Fibroblast of skin of back (primary cell): ENCODE data around the gene ZBTB8OS. TPM values are rescaled to one million over a fixed set of nuclear protein-coding genes. Genes with fewer than 3 reads are reported as not detected.
"Not testable (repeated sequence)": the region's sequence is repeated elsewhere in the genome, so short reads cannot be mapped to it uniquely, and the experiment has no call there.

Experiments used
- DNase-seq: peaks from one replicate; pipeline ENCODE4 v3.0.0-alpha.2; 2013
- polyA plus RNA-seq, 2 experiments: library from polyadenylated mRNA; unstranded; fragments of 120-200 nt; gene quantifications; one replicate each; pipeline ENCODE4 v1.2.1, GENCODE V29; 2013; ENCODE audit not compliant: insufficient read length in 2 of 2

ZBTB8OS gene
- 40.3 TPM for polyA plus RNA-seq (2013, experiment 1 of 2; ENCODE audit: insufficient read length)
- 34.9 TPM for polyA plus RNA-seq (2013, experiment 2 of 2; ENCODE audit: insufficient read length)

DNA sequence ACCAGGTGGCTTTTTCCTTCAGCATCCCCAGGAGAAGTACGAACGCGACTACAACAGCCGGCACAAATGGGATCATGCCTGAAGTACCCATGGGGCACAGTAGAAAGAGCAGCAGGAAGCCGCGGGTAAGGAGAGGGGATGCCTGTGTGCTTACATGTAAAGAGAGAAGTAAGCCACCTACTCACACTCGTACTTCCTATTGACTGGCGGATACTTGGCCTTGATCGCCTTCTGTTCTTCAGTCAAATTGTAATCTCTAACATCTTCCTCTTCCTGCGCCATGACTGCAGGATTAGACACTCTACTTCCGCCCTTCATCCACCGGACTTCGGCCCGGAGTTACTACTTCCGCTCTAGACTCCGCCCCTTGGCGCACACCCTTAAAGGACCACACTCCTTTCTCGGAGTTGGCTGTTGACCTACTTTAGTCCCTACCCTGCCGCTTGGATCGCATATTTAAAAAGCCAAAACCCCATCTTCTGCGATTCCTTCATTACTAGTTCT lies at the start of gene ZBTB8OS:
TSS of gene ZBTB8OS (minus strand) at position 303 of the 504 bp plus-strand sequence. CDS start at position 282, 21 bp downstream.
- peak; percentile 94 for DNase-seq

DNA sequence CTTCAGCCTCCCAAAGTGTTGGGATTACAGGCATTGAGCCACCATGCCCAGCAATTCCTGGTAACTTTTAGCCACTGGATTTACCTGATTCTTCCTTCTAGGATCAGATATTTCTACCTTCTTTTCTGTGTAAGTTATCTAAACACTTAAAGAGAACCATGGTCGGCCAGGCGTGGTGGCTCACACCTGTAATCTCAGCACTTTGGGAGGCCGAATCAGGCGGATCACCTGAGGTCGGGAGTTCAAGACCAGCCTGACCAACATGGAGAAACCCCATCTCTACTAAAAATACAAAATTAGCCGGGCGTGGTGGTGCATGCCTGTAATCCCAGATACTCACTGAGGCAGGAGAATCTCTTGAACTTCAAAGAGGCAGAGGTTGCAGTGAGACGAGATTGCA lies 46.6 kb upstream of the ZBTB8OS start:
- DNase-seq = not testable (repeated sequence)

DNA sequence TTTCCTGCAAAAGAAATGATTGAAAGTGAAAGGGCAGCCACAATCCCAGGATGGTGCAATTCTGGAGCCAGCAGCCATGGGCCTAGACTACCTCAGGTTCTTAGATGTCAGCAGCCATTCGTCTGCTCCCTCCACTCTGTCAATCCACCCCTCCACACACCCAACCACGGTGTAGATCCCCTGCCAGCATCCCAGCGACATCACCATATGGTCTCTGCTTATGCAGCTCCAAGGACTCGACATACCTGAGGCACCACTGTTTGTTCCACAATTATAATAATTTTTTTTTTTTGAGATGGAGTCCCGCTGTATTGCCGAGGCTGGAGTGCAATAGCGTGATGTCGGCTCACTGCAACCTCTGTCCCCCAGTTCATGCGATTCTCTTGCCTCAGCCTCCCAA lies 45.7 kb upstream of the ZBTB8OS start:
- no peak for DNase-seq

GRCh38 chr1:32695098-32695904 lies 45.0 kb upstream of the ZBTB8OS start:
- DNase-seq = peak; percentile 74

- no peak for DNase-seq
Measured at GRCh38 chr1:32693455-32694174, 43.3 kb upstream of the ZBTB8OS start.

GRCh38 chr1:32686387-32686786 lies 36.0 kb upstream of the ZBTB8OS start:
- no peak for DNase-seq

GRCh38 chr1:32685498-32685897 lies 35.1 kb upstream of the ZBTB8OS start:
- DNase-seq = no peak

- DNase-seq = no peak
Measured at GRCh38 chr1:32684167-32684811, 33.9 kb upstream of the ZBTB8OS start.

- no peak for DNase-seq
Measured at GRCh38 chr1:32683397-32683796, 33.0 kb upstream of the ZBTB8OS start.

GRCh38 chr1:32681999-32682398 lies 31.6 kb upstream of the ZBTB8OS start:
- no peak for DNase-seq

- no peak for DNase-seq
Measured at GRCh38 chr1:32681509-32681908, 31.2 kb upstream of the ZBTB8OS start.

GRCh38 chr1:32680642-32681041 lies 30.3 kb upstream of the ZBTB8OS start:
- DNase-seq = no peak

GRCh38 chr1:32679993-32680392 lies 29.6 kb upstream of the ZBTB8OS start:
- DNase-seq = not testable (repeated sequence)

- DNase-seq = no peak
Measured at GRCh38 chr1:32676945-32677344, 26.6 kb upstream of the ZBTB8OS start.

DNA sequence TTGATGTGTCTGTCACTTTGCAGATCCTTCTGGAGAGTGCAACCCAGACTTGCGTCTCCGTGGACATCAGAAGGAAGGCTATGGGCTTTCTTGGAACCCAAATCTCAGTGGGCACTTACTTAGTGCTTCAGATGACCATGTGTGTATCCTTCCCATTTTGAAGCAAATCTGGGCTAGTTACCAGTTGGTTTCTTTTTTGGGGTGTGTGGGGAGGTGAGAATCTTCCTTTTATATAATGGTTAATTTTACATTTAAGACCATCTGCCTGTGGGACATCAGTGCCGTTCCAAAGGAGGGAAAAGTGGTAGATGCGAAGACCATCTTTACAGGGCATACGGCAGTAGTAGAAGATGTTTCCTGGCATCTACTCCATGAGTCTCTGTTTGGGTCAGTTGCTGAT lies 18.4 kb upstream of the ZBTB8OS start:
- DNase-seq = not testable (repeated sequence)

DNA sequence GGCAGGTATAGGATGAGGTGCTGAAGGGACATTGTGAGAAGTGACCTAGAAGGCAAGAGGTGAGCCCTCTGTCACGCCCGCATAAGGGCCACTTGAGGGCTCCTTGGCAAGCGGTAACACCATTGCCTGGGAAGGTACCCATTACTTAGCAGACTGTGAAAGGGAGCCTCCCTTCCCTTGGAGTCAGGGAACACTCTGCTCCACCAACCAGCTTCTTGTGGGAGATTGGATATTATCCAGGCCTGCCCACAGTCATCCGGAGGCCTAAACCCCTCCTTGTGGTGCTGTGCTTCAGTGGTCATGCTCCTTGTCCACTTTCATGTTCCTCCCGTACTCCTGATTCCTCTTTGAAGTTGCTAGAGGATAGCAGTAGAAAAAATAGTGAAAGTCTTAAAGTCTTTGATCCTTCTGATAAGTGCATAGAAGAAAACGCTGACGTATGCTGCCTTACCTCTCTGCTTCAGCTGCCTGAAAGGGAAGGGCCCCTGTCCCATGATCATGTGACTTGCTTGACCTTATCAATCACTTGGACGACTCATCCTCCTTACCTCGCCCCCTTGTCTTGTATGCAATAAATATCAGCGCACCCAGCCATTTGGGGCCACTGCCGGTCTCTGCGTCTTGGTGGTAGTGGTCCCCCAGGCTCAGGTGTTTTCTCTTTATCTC lies 16.7 kb upstream of the ZBTB8OS start:
- no peak for DNase-seq

DNA sequence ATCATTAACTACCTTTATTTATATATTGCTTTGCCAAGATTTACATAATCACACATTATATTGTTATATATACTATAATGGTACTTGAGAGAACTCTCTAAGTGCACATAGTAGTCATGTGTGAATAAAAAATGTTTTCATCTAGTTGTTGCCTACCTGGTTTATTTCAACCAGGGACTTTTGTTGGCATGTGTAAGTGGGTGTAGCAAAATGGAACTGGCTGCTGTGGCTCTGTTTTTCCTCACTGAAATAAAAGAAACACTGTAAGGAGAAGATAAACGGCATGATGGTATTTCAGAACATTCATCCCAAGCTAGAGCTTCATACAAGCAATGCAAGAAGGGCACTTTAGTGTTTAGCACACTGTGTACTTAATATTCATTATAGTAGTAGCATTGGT lies 15.6 kb upstream of the ZBTB8OS start:
- no peak for DNase-seq

DNA sequence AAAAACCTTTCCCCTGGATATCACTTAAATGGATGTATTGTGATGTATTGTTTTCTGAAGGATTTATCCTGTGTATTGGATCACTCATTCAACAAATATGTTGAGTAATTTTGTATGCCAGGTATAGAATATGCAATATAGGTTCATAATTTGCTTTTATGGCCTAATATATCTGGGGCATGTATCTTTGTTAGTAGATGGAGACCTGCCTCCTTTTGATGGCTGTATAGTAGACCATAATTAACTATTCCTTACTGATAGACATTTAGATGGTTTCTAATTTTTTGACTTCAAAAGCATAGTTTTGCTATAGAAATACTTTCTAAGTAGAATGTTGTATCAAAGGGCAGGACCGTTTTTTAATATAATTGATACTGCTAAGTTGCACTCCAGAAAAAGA lies 9.2 kb upstream of the ZBTB8OS start:
- no peak for DNase-seq

GRCh38 chr1:32652244-32652962 lies 2.1 kb upstream of the ZBTB8OS start:
- DNase-seq = no peak

- DNase-seq = no peak
Measured at GRCh38 chr1:32651461-32652073, 1.2 kb upstream of the ZBTB8OS start.

DNA sequence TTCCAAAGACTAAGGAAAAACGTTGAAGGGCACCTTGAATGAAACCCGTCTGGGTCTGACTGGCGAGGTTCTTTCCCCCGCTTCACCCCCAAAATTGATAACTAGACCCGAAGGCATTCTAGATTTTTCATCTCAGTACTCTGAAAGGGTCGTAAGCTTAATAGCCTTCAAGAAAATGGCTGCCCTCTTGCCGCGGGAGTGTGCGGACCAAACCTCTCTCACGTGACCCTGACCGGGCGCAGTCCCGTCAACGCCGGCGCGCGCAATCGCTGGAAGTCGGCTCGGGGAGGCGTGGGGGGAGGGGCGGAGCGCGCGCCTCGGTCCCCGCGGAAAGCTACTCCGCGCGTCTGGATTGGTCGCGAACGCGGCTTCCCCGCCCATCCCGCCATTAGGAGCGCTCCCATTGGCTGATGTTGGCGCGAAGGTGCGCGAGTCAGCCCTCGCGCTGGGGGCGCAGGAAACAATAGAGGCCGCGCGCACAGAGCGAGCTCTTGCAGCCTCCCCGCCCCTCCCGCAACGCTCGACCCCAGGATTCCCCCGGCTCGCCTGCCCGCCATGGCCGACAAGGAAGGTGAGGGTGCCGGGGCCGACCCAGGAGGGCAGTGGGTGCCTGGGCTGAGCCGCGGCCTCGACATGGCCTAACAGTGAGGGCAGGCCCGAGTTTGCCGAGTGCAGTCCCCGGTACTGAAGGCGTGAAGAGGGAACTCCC lies 556 bp upstream of the ZBTB8OS start, which contains the start of gene RBBP4:
TSS of gene RBBP4 (plus strand) at position 457 of the 709 bp plus-strand sequence. CDS start at position 556, 99 bp downstream.
- peak; percentile 97 for DNase-seq
